PFSK-1 (cell line): ENCODE measurements around the gene SLC13A3.

Experiments
- REST ChIP-seq, 2 experiments: IDR thresholded peaks; 2 replicates each; pipeline versions ENCODE4 v1.6.1 to v1.8.0; 2011 to 2012; ENCODE audit warnings: low read depth in 2 of 2, low read length in 2 of 2, control low read depth in 1 of 2, inconsistent platforms in 1 of 2, mild to moderate bottlenecking in 1 of 2, moderate library complexity in 1 of 2; ENCODE audit not compliant: insufficient read depth in 1 of 2
- SIN3A ChIP-seq: IDR thresholded peaks from 2 replicates; pipeline ENCODE4 v1.6.1; 2012; ENCODE audit warnings: mild to moderate bottlenecking, low read length, moderate library complexity, borderline replicate concordance; ENCODE audit not compliant: insufficient read depth

DNA sequence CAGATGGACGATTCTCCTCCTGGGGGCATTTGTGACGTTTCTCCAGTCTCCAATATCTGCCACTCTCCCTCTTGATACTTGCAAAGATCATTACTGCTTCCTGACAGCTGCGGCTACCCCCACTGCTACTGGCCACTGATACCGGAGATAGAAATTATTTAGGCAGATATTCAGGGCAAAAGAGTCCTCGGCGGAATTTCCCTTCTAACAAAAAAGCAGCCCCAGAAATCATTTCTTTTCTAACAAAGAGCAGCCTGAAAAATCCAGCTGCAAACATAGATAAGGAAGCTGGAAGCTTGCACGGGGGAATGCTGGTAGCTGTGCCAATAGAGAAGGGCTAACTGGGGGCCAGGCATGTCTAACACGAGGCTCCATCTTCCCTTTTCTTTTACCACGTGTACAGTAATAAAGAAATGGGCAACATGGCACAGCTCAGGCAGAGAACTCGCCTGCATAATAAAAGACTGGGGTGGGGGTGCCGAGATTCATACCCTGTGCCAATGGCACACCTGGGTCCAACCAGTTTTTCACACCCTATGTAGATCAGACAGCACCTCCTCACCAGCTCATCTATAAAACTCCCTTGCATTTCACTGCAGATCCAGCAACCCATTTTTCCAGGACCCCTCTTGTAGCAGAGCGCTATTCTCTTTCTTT is 31.9 kb upstream of the SLC13A3 start:
- TF ChIP-seq SIN3A (no peak), REST (IDR thresholded peaks at IDR 0.05; ENCODE audit: insufficient read depth in 1 of 2, low read depth in 2 of 2, low read length in 2 of 2) (no peak)
